HG02610 (cell line): ENCODE data around the gene EXTL1.

Source experiments
- ATAC-seq: cut with Tn5 transposase; IDR thresholded peaks from one replicate; pipeline ENCODE4 v1.9.1; 2021; ENCODE audit warnings: mild to moderate bottlenecking, moderate library complexity; ENCODE audit not compliant: unreplicated experiment

EXTL1 gene

GRCh38 chr1:26022404-26022779, 817 bp downstream of the EXTL1 start:
- ATAC-seq: no peak

GRCh38 chr1:26023009-26023408, 1.4 kb downstream of the EXTL1 start:
- no peak for ATAC-seq

- no peak for ATAC-seq
Measured at GRCh38 chr1:26023826-26024225, 2.3 kb downstream of the EXTL1 start.

GRCh38 chr1:26025060-26025459, 3.5 kb downstream of the EXTL1 start:
- ATAC-seq: no peak

- no peak for ATAC-seq
Measured at GRCh38 chr1:26025517-26025916, 3.9 kb downstream of the EXTL1 start.

- ATAC-seq: no peak
Measured at GRCh38 chr1:26027716-26028489, 6.3 kb downstream of the EXTL1 start.

GRCh38 chr1:26028490-26028980, 7.0 kb downstream of the EXTL1 start:
- ATAC-seq: no peak

GRCh38 chr1:26029054-26029863, 7.7 kb downstream of the EXTL1 start:
- ATAC-seq: no peak

- ATAC-seq: no peak
Measured at GRCh38 chr1:26029864-26030481, 8.4 kb downstream of the EXTL1 start.

- ATAC-seq: no peak
Measured at GRCh38 chr1:26031196-26031595, 9.6 kb downstream of the EXTL1 start.

- no peak for ATAC-seq
Measured at GRCh38 chr1:26031611-26032220, 10.1 kb downstream of the EXTL1 start.

- ATAC-seq: no peak
Measured at GRCh38 chr1:26032656-26033357, 11.2 kb downstream of the EXTL1 start.

- no peak for ATAC-seq
Measured at GRCh38 chr1:26034504-26035202, 13.1 kb downstream of the EXTL1 start.

GRCh38 chr1:26035203-26035958, 13.8 kb downstream of the EXTL1 start:
- ATAC-seq: peak; percentile 86

- ATAC-seq: peak; percentile 47
Measured at GRCh38 chr1:26035959-26036755, 14.6 kb downstream of the EXTL1 start.

GRCh38 chr1:26036756-26037281, 15.2 kb downstream of the EXTL1 start:
- no peak for ATAC-seq

GRCh38 chr1:26037904-26038303, 16.3 kb downstream of the EXTL1 start:
- ATAC-seq: no peak

GRCh38 chr1:26038477-26038876, 16.9 kb downstream of the EXTL1 start:
- ATAC-seq: no peak
